WTC11 (cell line): ENCODE measurements around the gene EDAR.

Experiments used
- AR ChIP-seq: fragments of 250-450 bp; sonication (Bioruptor Pico); IDR thresholded peaks from 2 replicates; pipeline ENCODE4 v1.9.0; 2021; ENCODE audit warnings: mild to moderate bottlenecking
- ATF3 ChIP-seq: sonication (generic); formaldehyde crosslinking; conservative IDR thresholded peaks from 2 replicates; pipeline ENCODE4 v1.8.1; 2022; ENCODE audit warnings: mild to moderate bottlenecking, missing genetic modification reagents
- CTCF ChIP-seq: fragments of 200-600 bp; IDR thresholded peaks from 2 replicates; pipeline ENCODE4 v1.8.0; 2022; ENCODE audit warnings: antibody characterized with exemption
- GRHL2 ChIP-seq: fragments of 250-450 bp; sonication (Bioruptor Pico); IDR thresholded peaks from 2 replicates; pipeline ENCODE4 v1.8.0; 2022; ENCODE audit warnings: mild to moderate bottlenecking, moderate library complexity; ENCODE audit not compliant: insufficient replicate concordance, severe bottlenecking
- NFYB ChIP-seq: sonication (generic); formaldehyde crosslinking; conservative IDR thresholded peaks from 2 replicates; pipeline ENCODE4 v1.8.0; 2022; ENCODE audit warnings: low read depth, missing genetic modification reagents
- RELA ChIP-seq: sonication (generic); formaldehyde crosslinking; IDR thresholded peaks from 2 replicates; pipeline ENCODE4 v1.8.1; 2022; ENCODE audit warnings: missing genetic modification reagents, mild to moderate bottlenecking, borderline replicate concordance
- USF1 ChIP-seq: sonication (generic); formaldehyde crosslinking; IDR thresholded peaks from 2 replicates; pipeline ENCODE4 v1.8.0; 2022; ENCODE audit warnings: mild to moderate bottlenecking, missing genetic modification reagents
- ZNF317 ChIP-seq: sonication (generic); formaldehyde crosslinking; IDR thresholded peaks from 2 replicates; pipeline ENCODE4 v1.8.1; 2023; ENCODE audit warnings: low read depth, mild to moderate bottlenecking, moderate library complexity, missing genetic modification reagents, borderline replicate concordance
- ZNF396 ChIP-seq: fragments of 250-450 bp; sonication (Bioruptor Pico); IDR thresholded peaks from 2 replicates; pipeline ENCODE4 v1.8.0; 2021; ENCODE audit warnings: mild to moderate bottlenecking, moderate library complexity, borderline replicate concordance
- ZNF423 ChIP-seq: fragments of 250-450 bp; sonication (Bioruptor Pico); IDR thresholded peaks from 2 replicates; pipeline ENCODE4 v2.1.2; 2022; ENCODE audit warnings: mild to moderate bottlenecking, moderate library complexity
- TF ChIP-seq, protein P1 (sequence below): sonication (generic); formaldehyde crosslinking; IDR thresholded peaks from 2 replicates; pipeline ENCODE4 v1.8.1; 2023; ENCODE audit warnings: mild to moderate bottlenecking, moderate library complexity, missing genetic modification reagents
- TF ChIP-seq, protein P2 (sequence below): sonication (generic); formaldehyde crosslinking; IDR thresholded peaks from 2 replicates; pipeline ENCODE4 v1.8.1; 2022; ENCODE audit warnings: mild to moderate bottlenecking, moderate library complexity, missing genetic modification reagents
- TF ChIP-seq, protein P3 (sequence below): sonication (generic); formaldehyde crosslinking; IDR thresholded peaks from 2 replicates; pipeline ENCODE4 v1.8.1; 2022; ENCODE audit warnings: mild to moderate bottlenecking, missing genetic modification reagents, moderate library complexity, borderline replicate concordance

DNA sequence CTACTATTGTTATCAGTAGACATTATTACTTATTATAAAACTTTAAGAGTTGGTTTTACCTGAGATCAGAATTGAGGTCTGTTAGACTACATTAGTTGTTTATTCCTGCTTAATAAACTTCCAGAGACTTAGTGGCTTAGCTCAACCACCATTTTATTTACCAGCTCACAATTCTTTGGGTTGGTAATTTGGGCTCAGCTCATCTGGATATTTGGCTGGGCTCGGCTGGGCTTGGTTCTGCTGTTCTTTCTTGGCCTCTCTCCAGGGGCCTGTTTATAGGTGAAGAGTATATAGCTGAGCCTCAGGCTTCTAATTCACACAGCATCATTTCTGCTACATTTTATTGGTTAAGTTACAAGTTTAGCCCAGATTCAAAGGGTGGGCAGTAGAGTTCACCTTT is 134.5 kb downstream of the EDAR start:
- TF ChIP-seq USF1 (no peak), ATF3 (CRISPR knock-in tag) (no peak), NFYB (CRISPR knock-in tag) (no peak), CTCF (no peak), ZNF423 (no peak), ZNF396 (no peak), RELA (no peak), AR (CRISPR knock-in tag) (no peak), GRHL2 (CRISPR knock-in tag) (no peak), ZNF317 (CRISPR knock-in tag) (no peak)
- TF ChIP-seq, protein P1, sequence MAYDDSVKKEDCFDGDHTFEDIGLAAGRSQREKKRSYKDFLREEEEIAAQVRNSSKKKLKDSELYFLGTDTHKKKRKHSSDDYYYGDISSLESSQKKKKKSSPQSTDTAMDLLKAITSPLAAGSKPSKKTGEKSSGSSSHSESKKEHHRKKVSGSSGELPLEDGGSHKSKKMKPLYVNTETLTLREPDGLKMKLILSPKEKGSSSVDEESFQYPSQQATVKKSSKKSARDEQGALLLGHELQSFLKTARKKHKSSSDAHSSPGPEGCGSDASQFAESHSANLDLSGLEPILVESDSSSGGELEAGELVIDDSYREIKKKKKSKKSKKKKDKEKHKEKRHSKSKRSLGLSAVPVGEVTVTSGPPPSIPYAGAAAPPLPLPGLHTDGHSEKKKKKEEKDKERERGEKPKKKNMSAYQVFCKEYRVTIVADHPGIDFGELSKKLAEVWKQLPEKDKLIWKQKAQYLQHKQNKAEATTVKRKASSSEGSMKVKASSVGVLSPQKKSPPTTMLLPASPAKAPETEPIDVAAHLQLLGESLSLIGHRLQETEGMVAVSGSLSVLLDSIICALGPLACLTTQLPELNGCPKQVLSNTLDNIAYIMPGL (CRISPR knock-in tag): no peak
- TF ChIP-seq, protein P2, sequence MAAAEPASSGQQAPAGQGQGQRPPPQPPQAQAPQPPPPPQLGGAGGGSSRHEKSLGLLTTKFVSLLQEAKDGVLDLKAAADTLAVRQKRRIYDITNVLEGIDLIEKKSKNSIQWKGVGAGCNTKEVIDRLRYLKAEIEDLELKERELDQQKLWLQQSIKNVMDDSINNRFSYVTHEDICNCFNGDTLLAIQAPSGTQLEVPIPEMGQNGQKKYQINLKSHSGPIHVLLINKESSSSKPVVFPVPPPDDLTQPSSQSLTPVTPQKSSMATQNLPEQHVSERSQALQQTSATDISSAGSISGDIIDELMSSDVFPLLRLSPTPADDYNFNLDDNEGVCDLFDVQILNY (CRISPR knock-in tag): no peak
- TF ChIP-seq, protein P3, sequence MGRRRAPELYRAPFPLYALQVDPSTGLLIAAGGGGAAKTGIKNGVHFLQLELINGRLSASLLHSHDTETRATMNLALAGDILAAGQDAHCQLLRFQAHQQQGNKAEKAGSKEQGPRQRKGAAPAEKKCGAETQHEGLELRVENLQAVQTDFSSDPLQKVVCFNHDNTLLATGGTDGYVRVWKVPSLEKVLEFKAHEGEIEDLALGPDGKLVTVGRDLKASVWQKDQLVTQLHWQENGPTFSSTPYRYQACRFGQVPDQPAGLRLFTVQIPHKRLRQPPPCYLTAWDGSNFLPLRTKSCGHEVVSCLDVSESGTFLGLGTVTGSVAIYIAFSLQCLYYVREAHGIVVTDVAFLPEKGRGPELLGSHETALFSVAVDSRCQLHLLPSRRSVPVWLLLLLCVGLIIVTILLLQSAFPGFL (CRISPR knock-in tag): no peak
